ENCODE measurements around the gene ZNF630. TPM values are rescaled to one million over a fixed set of nuclear protein-coding genes. Genes with fewer than 3 reads are reported as not detected.
"Not testable (repeated sequence)": the region's sequence is repeated elsewhere in the genome, so short reads cannot be mapped to it uniquely, and the experiment has no call there.

Gene ZNF630
- total RNA-seq: 0.87 and 0.99 TPM in 2 replicates

DNA sequence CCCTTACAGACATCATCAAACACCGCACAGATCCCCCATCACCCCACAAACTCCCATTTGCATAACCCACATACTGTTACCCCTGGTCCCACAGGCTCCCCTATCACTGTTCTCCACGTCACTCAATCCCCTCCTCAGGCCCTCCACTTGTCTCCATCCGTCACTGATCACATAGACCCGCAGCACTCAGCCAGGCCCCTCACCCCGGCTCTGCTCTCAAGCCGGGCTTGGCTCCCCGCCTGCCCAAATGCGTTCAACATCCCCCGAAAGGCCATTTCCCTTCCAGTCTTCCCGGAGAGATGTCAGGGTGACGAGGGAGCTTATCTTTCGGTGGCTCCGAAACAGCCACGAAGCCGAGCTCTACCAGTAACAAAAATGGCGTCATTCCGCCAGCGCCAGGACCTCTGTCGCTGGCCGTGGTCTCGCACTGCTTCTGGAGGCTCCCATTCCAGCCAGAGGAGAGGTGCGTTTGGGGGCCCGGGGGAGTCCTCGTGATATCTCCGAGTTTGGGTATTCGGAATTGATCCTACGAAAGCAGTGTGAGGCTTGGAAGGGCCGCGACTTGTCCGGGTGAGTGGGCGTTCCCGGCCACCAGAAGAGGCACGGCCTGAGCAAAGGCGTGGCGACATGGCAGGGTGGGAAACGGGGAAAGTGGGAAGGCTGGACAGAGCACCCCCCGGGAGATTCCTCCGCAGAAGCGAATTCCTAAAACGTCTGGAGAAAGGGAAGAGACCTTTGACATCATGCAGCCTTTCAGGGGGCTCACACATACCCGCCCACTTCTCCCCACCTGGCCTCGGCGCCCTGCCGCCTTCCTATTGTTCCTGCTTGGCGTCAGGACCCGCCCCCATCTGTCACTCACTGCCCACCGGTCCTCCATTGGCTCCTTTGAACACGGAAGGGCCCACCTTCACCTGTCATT, at the start of gene ZNF630:
ZNF630 (minus strand) TSS at position 577 of the 922 bp plus-strand sequence. CDS start 4,754 bp downstream, outside the sequence.
- peak; percentile 26 to 86 for DNase-seq (ENCODE audit: low read depth in 2 of 2)

DNA sequence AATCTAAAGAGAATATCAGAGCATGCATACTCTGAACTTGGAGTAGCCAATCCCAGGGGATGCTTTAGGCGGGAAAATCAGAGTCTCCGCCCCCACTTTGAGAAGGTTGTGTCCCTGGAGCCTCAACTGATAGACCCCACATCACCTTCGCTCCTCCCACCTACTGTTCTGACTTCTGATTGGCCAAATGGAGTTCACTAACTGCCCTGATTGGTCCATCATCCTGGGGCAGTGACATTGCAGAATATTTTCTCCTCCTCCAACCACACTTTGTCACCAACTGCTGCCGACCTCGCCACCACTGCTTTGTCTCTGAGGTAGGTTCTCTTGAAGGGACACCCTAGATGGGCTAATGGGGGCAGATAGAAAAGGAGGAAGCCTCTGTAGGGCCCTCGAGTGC, 36.3 kb upstream of the ZNF630 start:
- DNase-seq (ENCODE audit: low read depth in 2 of 2): no peak

DNA sequence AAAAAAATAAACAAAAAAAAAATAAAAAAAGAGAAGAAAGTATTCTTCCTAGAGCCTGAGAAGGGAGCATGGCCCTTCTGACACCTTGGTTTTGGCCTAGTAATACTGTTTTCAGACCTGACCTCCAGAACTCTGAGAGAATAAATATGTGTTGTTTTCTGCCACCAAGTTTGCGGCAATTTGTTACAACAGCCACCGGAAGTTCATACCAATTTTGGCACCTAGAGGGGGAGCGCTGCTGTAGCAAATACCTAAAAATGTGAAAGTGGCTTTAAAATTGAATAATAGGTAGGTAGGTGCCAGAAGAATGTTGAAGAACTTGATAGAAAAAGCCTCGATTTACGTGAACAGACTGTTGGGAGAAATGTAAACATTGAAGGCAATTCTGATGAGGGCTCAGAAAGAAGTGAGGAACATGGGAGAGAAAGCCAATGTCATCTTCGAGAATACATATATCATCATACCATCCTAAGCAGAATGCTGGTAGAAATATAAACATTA, 31.5 kb upstream of the ZNF630 start:
- DNase-seq (ENCODE audit: low read depth in 2 of 2): no peak

DNA sequence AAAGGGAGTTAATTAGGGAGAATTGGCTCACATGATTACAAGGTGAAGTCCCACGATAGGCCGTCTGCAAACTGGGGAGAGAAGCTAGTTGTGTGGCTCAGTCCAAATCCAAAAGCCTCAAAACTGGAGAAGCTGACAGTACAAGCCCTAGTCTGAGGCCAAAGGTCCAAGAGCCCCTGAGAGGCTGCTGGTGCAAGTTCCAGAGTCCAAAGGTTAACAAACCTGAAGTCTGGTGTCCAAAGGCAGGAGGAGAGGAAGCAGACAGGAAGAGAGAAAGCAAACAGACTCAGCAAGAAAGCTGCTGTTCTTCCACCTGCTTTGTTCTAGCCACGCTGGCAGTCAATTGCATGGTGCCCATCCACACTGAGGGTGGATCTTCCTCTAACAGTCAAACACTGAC, 30.0 kb upstream of the ZNF630 start:
- no peak for DNase-seq (ENCODE audit: low read depth in 2 of 2)

DNA sequence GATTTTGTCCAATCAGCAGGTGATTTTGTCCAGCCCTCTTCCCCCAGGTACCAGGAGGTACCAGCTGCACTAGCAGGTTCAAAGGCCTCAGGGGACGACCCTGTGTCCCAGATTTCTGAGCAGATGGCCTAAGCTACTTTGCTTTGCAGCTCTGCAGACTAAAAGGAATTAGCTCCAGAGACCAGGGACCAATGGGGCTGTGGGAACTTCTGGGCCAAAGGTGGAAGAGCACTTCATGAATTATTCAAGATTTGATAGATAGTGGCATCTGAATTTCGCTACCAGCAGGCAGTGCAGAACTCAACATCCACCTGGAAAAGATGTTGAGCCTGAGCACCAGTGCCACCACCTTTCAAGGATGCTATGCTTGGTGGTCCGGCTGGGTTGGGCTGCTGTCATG, 21.1 kb upstream of the ZNF630 start:
- DNase-seq (ENCODE audit: low read depth in 2 of 2): not testable (repeated sequence)

DNA sequence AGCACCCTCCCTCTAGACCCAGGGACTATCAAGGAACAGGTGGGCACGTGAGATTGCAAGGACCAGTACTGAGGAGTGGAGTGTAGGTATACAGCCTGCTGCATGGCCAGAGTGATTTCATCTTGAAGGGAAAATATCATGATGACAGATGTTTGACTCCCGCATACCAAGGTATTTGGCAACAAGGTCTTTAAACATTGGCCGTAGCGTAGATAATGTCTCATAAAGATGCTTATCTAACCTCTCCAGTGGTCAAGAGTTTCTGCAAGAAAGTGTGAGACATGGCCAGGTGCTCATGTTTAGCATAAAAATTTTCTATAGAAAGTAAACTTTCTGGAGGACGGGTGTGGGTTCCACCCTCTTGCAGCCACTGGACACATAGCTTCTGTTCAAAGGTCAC, 18.7 kb upstream of the ZNF630 start:
- no peak for DNase-seq (ENCODE audit: low read depth in 2 of 2)

DNA sequence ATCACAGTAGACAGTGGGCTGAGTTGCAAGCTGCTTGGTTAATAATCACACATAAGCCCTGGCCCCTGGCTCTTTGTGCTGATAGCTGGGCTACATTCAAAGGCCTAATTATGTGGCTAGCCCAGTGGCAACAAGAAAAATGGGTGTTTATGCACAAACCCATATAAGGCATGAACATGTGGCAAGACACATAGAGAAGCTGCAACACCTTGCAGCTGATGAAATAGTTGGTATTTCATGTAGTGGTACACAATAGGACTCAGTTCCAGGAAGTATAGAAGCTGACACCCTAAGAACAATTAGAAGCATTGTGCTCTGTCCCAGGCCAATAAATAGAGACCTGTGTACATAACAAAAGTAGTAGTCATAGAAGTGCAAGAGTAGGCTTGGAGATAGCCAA, 14.6 kb upstream of the ZNF630 start:
- DNase-seq (ENCODE audit: low read depth in 2 of 2): no peak

DNA sequence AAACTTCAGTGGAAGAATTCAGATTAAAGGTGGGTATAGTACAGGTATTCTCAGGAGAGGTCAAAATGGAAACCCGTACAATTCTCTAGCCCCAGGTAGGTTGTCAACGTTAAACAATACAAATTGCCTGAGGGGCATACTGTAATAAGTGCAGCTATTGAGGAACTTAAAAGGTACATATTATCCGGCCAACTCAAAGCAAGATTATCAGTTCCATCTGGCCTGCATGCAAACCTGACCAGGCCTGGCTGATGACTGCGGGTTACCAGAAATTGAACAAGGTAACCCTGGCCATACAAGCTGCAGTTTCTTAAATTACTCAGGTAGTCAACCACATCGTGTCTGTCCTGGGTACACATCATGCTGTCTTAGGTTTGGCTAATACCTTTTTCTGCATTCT, 12.3 kb upstream of the ZNF630 start:
- DNase-seq (ENCODE audit: low read depth in 2 of 2): no peak

DNA sequence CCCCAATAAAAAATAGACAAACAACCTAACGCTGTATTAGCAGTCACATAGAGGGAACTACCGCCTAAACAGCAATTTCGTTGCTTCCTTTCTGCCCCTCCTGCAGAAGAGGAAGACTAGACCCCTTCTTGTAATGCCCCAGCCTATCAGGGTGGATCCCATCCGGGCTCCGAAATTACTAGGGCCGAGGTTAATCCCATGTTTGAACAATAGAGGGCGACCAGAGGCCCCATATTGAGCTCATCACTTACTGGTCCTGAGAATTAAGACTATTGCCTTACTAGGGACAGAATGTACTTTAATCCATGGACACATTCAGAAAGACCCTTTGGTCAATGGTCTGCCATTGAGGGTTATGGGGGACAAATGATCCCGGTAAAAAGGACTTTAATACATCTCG, 11.8 kb upstream of the ZNF630 start:
- DNase-seq (ENCODE audit: low read depth in 2 of 2): peak; percentile 48 to 59

DNA sequence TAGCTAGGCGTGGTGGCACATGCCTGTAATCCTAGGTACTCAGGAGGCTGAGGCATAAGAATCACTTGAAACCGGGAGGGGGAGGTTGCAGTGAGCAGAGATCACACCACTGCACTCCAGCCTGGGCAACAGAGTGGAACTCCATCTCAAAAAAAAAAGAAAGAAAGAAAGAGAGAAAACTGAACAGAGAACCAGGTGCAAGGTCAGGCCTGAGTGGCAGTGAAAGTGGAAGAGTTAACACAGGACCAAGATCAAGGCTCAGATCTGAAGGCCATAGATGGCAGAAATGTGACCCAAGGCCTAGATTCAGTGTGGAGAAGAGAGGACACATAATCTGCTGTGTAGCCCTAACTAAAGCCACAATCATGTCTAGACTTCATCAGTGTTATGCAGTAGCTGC, 4.9 kb upstream of the ZNF630 start:
- no peak for DNase-seq (ENCODE audit: low read depth in 2 of 2)

DNA sequence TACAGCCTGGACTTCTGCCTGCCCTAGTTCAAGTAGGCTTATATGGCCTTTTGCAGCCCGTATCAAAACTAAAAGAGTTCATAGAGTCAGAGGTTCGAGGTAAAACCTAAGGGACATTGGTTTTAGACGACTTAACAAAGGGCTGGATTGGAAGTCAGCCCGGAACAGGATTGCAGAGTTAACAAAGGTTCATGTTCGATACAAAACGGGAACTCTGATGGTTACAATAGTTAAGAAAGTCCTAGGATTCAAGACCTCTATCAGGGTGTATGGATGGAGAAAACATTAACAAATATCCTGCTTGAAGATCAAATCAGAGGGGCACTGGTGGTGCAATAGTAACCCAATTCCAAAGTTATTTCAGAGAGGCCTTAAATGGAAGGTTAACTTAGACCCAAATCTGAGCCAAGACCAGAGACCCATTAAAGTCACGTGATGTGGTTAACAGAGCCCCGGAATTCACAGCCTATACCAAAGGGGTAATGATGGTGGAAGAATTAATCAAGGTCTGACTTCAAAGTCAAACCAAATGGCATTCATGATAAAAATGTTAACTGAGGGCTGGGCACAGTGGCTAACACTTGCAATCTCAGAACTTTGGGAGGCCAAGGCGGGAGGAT, 656 bp upstream of the ZNF630 start:
- DNase-seq (ENCODE audit: low read depth in 2 of 2): no peak

DNA sequence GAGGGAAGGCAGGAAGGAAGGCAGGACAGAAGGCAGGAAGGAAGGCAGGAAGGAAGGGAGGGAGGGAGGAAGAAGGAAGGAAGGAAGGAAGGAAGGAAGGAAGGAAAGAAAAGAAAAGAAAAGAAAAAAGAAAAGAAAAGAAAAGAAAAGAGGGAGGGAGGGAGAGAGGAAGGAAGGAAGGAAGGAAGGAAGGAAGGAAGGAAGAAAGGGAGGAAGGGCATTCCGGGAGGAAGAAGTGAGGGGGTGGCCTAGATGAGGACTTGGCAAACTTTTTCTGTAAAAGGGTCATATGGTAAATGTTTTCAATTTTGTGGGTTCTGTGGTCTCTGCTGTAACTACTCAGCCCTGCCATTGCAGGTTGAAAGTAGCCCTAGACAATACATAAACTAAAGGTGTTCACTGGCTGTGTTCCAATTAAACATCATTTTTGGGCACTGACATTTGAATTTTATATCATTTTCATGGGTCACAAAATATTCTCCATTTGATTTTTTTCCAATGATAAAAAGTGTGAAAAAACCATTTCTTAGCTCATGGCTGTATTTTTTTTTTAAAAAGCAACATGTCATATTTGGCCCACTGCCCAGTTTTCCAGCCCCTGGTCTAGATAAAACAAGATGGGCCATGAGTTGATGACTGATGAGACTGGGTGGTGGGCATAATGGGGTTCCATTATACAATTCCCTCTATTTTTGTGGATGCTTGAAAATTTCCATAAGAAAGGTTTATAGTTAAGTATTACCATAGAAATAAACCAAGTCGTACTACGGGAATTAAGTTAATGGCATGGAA, 3.1 kb downstream of the ZNF630 start:
- peak in 1 of 2 donors; percentile 37 for DNase-seq (ENCODE audit: low read depth in 2 of 2)

DNA sequence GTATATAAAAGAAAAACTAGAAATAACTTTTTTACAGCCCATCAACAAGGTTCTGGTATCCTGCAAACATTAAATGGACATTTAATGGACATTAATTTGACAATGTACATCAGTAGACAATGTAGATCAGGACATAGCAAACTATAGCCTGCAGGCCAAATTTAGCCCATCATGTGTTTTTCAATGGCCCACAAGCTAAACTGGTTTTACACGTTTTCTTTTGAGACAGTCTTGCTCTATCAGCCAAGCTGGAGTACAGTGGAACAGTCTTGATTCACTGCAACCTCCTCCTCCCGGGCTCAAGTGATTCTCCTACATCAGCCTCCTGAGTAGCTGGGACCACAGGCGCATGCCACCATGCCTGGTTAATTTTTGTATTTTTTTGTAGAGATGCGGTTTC, 7.2 kb downstream of the ZNF630 start:
- DNase-seq (ENCODE audit: low read depth in 2 of 2): no peak

DNA sequence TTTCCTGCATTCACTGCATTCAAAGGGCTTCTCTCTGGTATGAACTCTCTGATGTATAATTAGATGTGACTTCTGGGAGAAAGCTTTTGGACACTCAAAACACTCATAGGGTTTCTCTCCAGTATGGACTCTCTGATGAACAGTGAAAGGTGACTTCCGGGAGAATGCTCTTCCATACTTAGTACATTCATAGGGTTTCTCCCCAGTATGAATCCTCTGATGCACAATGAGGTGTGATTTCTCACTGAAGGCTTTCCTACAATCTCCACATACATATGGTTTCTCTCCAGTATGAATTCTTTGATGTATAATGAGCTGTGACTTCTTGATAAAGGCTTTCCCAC, 12.2 kb downstream of the ZNF630 start:
- no peak for DNase-seq (ENCODE audit: low read depth in 2 of 2)

DNA sequence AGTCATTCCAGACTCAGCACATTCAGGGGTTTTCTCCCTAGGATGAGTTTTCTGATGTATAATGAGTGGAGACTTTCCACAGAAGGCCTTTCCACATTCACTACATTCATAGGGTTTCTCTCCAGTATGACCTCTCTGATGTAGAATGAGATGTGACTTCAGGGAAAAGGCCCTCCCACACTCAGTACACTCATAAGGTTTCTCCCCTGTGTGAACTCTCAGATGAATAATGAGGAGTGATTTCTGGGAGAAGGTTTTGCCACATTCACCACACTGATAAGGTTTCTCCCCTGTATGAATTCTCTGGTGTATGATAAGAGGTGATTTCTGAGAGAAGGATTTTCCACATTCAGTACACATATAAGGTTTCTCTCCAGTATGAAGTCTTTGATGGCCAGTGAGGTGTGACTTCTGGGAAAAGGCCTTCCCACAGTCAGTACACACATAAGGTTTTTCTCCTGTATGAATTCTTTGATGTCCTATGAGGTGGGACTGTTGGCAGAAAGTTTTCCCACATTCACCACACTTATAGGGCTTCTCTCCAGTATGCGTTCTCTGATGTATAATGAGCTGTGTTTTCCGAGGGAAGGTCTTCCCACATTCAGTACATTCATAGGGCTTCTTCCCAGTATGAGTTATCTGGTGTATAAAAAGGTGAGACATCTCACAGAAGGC, 12.7 kb downstream of the ZNF630 start:
- no peak for DNase-seq (ENCODE audit: low read depth in 2 of 2)

DNA sequence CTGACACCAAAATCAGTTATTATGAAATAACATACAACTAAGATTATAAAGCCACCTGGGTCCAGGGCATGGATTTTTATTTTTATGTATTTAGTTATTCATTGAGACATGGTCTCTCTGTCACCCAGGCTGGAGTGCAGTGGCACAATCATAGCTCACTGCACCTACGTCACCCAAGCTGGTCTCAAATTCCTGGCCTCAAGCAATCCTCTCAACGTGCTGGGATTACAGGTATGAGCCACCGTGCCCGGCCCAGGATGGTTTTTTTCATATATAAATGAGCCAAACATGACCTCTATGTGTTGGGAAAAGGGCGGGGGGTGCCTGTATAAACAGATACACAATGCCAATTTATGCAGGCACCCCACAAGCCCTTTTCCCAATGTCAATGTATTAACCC, 24.6 kb downstream of the ZNF630 start:
- no peak for DNase-seq (ENCODE audit: low read depth in 2 of 2)

DNA sequence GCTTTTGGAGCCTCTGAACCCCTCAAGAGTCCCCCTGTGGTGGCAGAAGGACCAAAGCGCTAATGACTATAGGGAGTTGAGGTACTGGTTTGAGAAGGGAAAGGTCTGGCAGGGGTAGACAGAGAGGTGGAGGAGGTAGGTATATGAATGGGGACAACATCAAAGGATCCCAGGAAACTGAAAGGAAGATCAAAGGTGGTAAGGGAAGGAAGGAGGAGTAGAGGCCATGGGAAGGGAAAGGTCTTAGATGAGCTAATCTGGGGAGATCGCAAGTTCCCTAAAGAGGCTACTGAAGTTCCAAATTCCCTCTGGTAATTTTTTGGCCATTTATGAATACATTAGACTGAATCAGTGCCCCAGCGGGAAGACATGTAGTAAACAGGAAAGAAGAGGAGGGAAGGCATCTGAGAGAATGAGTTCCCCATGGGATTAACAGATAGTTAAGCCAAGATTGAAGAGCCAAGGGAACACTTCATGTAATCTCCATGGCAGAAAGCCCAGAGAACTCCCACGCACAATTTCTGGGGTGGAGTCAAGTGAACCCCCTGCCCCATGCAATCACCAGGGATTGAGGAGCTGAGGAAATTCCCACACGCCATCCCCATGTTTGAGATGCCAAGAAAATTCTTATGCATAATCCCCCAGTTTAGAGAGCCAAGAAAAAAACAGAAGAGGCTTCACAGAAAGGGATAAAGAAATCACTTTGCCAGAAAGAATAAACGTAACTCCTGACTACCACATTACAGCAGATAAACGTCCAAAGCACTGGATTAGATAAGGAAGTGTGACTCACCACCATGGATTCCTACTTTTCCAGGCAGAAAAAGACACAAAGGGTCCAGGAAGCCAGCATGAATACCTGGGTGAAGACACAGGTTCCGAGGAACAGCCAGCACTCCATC, 25.8 kb downstream of the ZNF630 start:
- peak; percentile 51 to 58 for DNase-seq (ENCODE audit: low read depth in 2 of 2)

DNA sequence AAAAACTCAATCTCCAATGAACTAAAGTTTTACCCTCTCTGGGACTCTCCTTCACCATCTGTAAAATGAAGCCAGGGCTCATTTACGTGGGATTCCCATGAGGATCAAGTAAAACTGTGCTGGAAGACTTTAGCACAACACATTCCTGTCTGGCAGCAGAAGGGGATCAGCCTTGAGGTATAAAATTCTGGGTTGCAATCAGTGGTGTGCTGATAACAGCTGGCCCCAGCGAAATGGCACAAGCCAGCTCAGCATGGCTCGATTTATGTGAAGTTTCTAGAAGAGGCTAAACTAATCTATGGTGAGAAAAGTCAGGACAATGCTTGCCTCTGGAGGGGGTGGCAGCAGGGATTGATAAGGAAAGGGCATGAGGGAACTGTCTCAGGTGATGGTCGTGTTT, 28.4 kb downstream of the ZNF630 start:
- no peak for DNase-seq (ENCODE audit: low read depth in 2 of 2)

DNA sequence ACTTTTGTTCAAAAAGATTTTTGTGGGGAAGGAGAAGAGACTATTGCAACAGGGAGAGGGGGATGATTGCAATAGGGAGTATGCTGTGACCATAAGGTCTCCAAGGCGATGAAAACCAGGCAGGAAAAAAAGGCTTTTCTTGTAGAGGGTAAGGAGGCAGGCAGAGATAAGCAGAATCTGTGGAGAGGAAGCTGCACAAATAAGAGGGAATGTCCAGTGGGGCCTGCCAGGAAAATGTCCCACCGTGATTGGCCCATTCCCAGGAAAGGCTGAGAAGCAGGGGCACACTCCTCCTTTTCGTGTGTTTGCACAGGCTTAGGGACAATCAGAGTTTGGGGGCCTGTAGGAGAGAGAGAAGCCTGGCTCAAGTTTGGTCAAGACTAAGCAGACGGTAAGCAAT, 35.5 kb downstream of the ZNF630 start:
- DNase-seq (ENCODE audit: low read depth in 2 of 2): no peak

DNA sequence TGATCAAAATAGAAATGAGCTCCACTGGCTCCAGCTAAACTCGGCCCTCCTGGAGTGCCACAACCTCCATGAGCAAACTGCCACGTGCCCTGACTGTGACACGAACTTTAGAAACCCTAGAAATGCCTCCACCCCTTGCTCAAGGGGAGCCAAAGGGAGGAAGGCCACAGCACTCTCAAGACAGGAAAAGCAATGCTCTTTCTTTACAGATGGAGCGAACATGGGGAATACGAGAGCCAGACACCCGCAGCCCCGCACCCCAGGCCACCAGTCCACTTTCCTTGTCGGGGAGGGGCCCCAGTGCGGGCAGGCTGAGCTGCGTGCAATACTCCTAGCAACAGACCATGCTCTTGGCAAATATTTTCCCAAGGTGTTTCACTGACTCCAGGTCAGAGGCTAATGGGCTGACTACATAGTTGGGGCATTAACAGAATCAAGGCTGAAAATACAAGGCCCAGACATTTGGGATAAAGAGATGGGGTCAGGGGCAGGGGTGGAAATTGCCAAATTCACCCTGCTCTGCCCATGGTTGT, 40.7 kb downstream of the ZNF630 start:
- not testable (repeated sequence) for DNase-seq (ENCODE audit: low read depth in 2 of 2)

All from lung microvascular endothelial cell (primary cell).